ENCODE measurements around the gene NRTN. TPM values are rescaled to one million over a fixed set of nuclear protein-coding genes. Genes with fewer than 3 reads are reported as not detected.

The NRTN gene
- total and polyA plus RNA-seq, 2 of the 13 experiments (the other 11 are each of a cell fraction or from before 2014, with no cell fraction given) = 4.1 to 5.3 TPM

GRCh38 chr19:5826531-5827341 lies 21.9 kb downstream of the NRTN start (continued):
- TF ChIP-seq ZBTB14 (CRISPR knock-in tag; IDR thresholded peaks at IDR 0.05) = 0 out of 2 replicates have a peak, but pooled peaks have one; percentile 47
- TF ChIP-seq ZNF737 (CRISPR knock-in tag; IDR thresholded peaks at IDR 0.05; ENCODE audit: borderline replicate concordance) = no peak
- TF ChIP-seq FOSL2 (CRISPR knock-in tag; IDR thresholded peaks at IDR 0.05) = no peak; the same call in 1 of the 2 replicates
- TF ChIP-seq ISX (CRISPR knock-in tag; conservative IDR thresholded peaks at IDR 0.05) = no peak
- no peak for TF ChIP-seq TCF7L2 (IDR thresholded peaks at IDR 0.05; ENCODE audit: low read depth, low read length)
- TF ChIP-seq SMYD3 (CRISPR knock-in tag; IDR thresholded peaks at IDR 0.05) = 0 out of 2 replicates have a peak, but pooled peaks have one; percentile 39
- TF ChIP-seq ZBTB2 (CRISPR knock-in tag; IDR thresholded peaks at IDR 0.05; ENCODE audit: low read depth) = no peak
- no peak for TF ChIP-seq ZNF766 (CRISPR knock-in tag; IDR thresholded peaks at IDR 0.05; ENCODE audit: borderline replicate concordance)
- no peak for TF ChIP-seq XBP1 (CRISPR knock-in tag; IDR thresholded peaks at IDR 0.05)
- peak; percentile 80 for TF ChIP-seq ZNF761 (CRISPR knock-in tag; conservative IDR thresholded peaks at IDR 0.05)
- 0 out of 2 replicates have a peak, but pooled peaks have one; percentile 69 for TF ChIP-seq BORCS8-MEF2B (CRISPR knock-in tag; IDR thresholded peaks at IDR 0.05)
- peak; percentile 71 for TF ChIP-seq ARID4A (CRISPR knock-in tag; IDR thresholded peaks at IDR 0.05; ENCODE audit: borderline replicate concordance)
- no peak for TF ChIP-seq BRD4 (CRISPR knock-in tag; IDR thresholded peaks at IDR 0.05)
- TF ChIP-seq ZBTB46 (CRISPR knock-in tag; IDR thresholded peaks at IDR 0.05; ENCODE audit: borderline replicate concordance) = no peak
- no peak for TF ChIP-seq DR1 (CRISPR knock-in tag; IDR thresholded peaks at IDR 0.05)
- no peak for TF ChIP-seq AFF4 (CRISPR knock-in tag; IDR thresholded peaks at IDR 0.05)
